Measurements from ENCODE around the gene C20orf144. TPM values are rescaled to one million over a fixed set of nuclear protein-coding genes. Genes with fewer than 3 reads are reported as not detected.

Gene C20orf144
- total and polyA plus RNA-seq, 2 experiments from 2014 or later: 0.26 to 0.66 TPM

GRCh38 chr20:33636776-33637175 lies 25.4 kb upstream of the C20orf144 start (continued):
- TF ChIP-seq ZNF462 (CRISPR knock-in tag; IDR thresholded peaks at IDR 0.05) (no peak), CREB1 (CRISPR knock-in tag; IDR thresholded peaks at IDR 0.05; ENCODE audit: low read depth) (no peak), ETS1 (IDR thresholded peaks at IDR 0.05) (no peak)

GRCh38 chr20:33640287-33640686 lies 21.8 kb upstream of the C20orf144 start:
- Mint-ChIP-seq H3K27me3 (ENCODE audit: insufficient read depth, low read depth, poor library complexity) (peaks cover 6% of the 10 kb centered on the region), H3K4me1 (no peaks in the 10 kb centered on the region), H3K9me3 (no peaks in the 10 kb centered on the region), H3K4me3 (no peak overlapping the region), H3K36me3 (ENCODE audit: low read depth) (peaks cover 17% of the 10 kb centered on the region), H3K27ac (no peak overlapping the region)
- Histone ChIP-seq H2AFZ (no peak overlapping the region), H3K4me2 (no peak overlapping the region), H3K9me2 (ENCODE audit: insufficient read depth) (no peaks in the 10 kb centered on the region), H3K27ac (ENCODE audit: low read depth) (no peak overlapping the region), H3K79me2 (replicated peaks; ENCODE audit: insufficient read depth) (no peaks in the 10 kb centered on the region), H3K4me3 (no peak overlapping the region), H3K27me3 (ENCODE audit: insufficient read depth) (no peaks in the 10 kb centered on the region), H3F3A (replicated peaks; ENCODE audit: low read depth) (no peaks in the 10 kb centered on the region), H3K36me3 (ENCODE audit: insufficient read depth) (no peaks in the 10 kb centered on the region), H3K4me1 (ENCODE audit: insufficient read depth) (no peaks in the 10 kb centered on the region), H4K20me1 (replicated peaks; ENCODE audit: insufficient read depth) (peaks cover 3% of the 10 kb centered on the region; the same call in 1 of the 2 replicates)
- DNase-seq (ENCODE audit: low spot score): no peak
- no peak for ATAC-seq
- TF ChIP-seq POLR2AphosphoS5 (IDR thresholded peaks at IDR 0.05; ENCODE audit: low read depth) (no peak), STAT1 (IDR thresholded peaks at IDR 0.05; ENCODE audit: unreplicated experiment) (no peak), ZNF114 (CRISPR knock-in tag; IDR thresholded peaks at IDR 0.05) (no peak), REST (IDR thresholded peaks at IDR 0.05; ENCODE audit: unreplicated experiment) (no peak), EZH2 (IDR thresholded peaks at IDR 0.05; ENCODE audit: low read depth, unreplicated experiment) (no peak)
